A549 (cell line): ENCODE results near the gene AMIGO2. TPM values are rescaled to one million over a fixed set of nuclear protein-coding genes. Genes with fewer than 3 reads are reported as not detected.

ENCODE experiments used
- ATAC-seq, 2 experiments: fragments of 200-7000 bp in 1 of 2; fragments of >200 bp in 1 of 2; cut with Nextera tagmentation in 1 of 2; cut with Tn5 transposase in 1 of 2; 3 replicates each; pipeline versions ENCODE4 v1.8.0 to v1.9.1; 2018 to 2020; ENCODE audit warnings: mild to moderate bottlenecking in 1 of 2, moderate library complexity in 1 of 2
- CTCF ChIA-PET: fragments of 300-600 bp; sonication (Branson Sonifier 250); formaldehyde crosslinking; extraction: SDS; loops from one replicate; lab custom pipeline; 2021; ENCODE audit warnings: antibody characterized with exemption, inconsistent platforms; lab: Yijun Ruan, JAX
- POLR2A ChIA-PET: fragments of 350-600 bp; formaldehyde crosslinking; extraction: SDS; loops from one replicate; lab custom pipeline; 2021; ENCODE audit warnings: antibody characterized with exemption, inconsistent platforms; lab: Yijun Ruan, JAX
- DNase-seq, 2 experiments: peaks; one replicate each; pipeline versions ENCODE4 v3.0.0 to v3.0.0-alpha.2; 2011 to 2016; ENCODE audit warnings: low read depth in 1 of 2, low spot score in 1 of 2
- FAIRE-seq: peaks from 2 replicates; lab custom pipeline; 2011; peaks lifted over from hg19 to GRCh38; lab: Jason Lieb, UNC
- H3K27ac ChIP-seq, 2 experiments: fragments of >200 bp; sonication (Bioruptor Twin); formaldehyde crosslinking; 3 replicates each; pipeline ENCODE4 v1.5.1; 2016 to 2017
- H3K4me1 ChIP-seq: fragments of >200 bp; sonication (Bioruptor Twin); formaldehyde crosslinking; 3 replicates; pipeline ENCODE4 v1.6.1; 2016
- H3K4me2 ChIP-seq: fragments of >200 bp; sonication (Bioruptor Twin); formaldehyde crosslinking; 3 replicates; pipeline ENCODE4 v1.6.1; 2016
- H3K4me3 ChIP-seq: fragments of >200 bp; sonication (Bioruptor Twin); formaldehyde crosslinking; 3 replicates; pipeline ENCODE4 v1.5.1; 2016
- H3K9me3 ChIP-seq: fragments of >200 bp; sonication (Bioruptor Twin); formaldehyde crosslinking; 3 replicates; pipeline ENCODE4 v1.6.1; 2016
- BHLHE40 ChIP-seq: IDR thresholded peaks from 2 replicates; pipeline ENCODE4 v1.6.1; 2012; ENCODE audit warnings: low read depth, low read length, inconsistent platforms
- CBX2 ChIP-seq: fragments of 200-600 bp; sonication (generic); IDR thresholded peaks from 2 replicates; pipeline ENCODE4 v1.6.1; 2016; ENCODE audit warnings: low read depth, mild to moderate bottlenecking, borderline replicate concordance
- CBX8 ChIP-seq: fragments of 200-600 bp; sonication (generic); IDR thresholded peaks from 2 replicates; pipeline ENCODE4 v1.6.1; 2016
- CHD2 ChIP-seq: fragments of 150-350 bp; IDR thresholded peaks from 2 replicates; pipeline ENCODE4 v1.6.1; 2014; ENCODE audit warnings: low read length; ENCODE audit not compliant: partially characterized antibody
- CTCF ChIP-seq: fragments of >200 bp; sonication (Bioruptor Twin); formaldehyde crosslinking; IDR thresholded peaks from 3 replicates; pipeline ENCODE4 v1.5.1; 2016
- EHF ChIP-seq: fragments of 250-450 bp; sonication (Bioruptor Pico); IDR thresholded peaks from 2 replicates; pipeline ENCODE4 v1.5.0; 2020; ENCODE audit warnings: mild to moderate bottlenecking
- EP300 ChIP-seq, 2 experiments: fragments of >200 bp; sonication (Bioruptor Twin); formaldehyde crosslinking; IDR thresholded peaks; 2 replicates in 1 of 2; 3 replicates in 1 of 2; pipeline ENCODE4 v1.6.1; 2016 to 2017
- ESRRA ChIP-seq: fragments of 150-350 bp; IDR thresholded peaks from 2 replicates; pipeline ENCODE4 v1.6.1; 2014; ENCODE audit warnings: mild to moderate bottlenecking, low read length, borderline replicate concordance
- FOSL2 ChIP-seq, 2 experiments: fragments of 450-650 bp in 1 of 2; fragments of >200 bp in 1 of 2; sonication (Bioruptor Twin) in 1 of 2; formaldehyde crosslinking; IDR thresholded peaks; 2 replicates each; pipeline versions ENCODE4 v1.5.0 to v1.6.1; 2016 to 2020; ENCODE audit warnings: mild to moderate bottlenecking in 1 of 2, moderate library complexity in 1 of 2
- FOXS1 ChIP-seq: fragments of 250-450 bp; sonication (Bioruptor Pico); IDR thresholded peaks from 2 replicates; pipeline ENCODE4 v1.5.0; 2020; ENCODE audit warnings: mild to moderate bottlenecking, moderate library complexity
- GATA3 ChIP-seq: IDR thresholded peaks from 2 replicates; pipeline ENCODE4 v1.6.1; 2012; ENCODE audit warnings: borderline replicate concordance
- HOXA7 ChIP-seq: fragments of 250-450 bp; sonication (Bioruptor Pico); IDR thresholded peaks from 2 replicates; pipeline ENCODE4 v1.5.0; 2020; ENCODE audit warnings: mild to moderate bottlenecking, moderate library complexity
- JUN ChIP-seq, 2 experiments: fragments of >200 bp; sonication (Bioruptor Twin); formaldehyde crosslinking; IDR thresholded peaks; 2 replicates in 1 of 2; 3 replicates in 1 of 2; pipeline ENCODE4 v1.6.1; 2016 to 2017
- KDM1A ChIP-seq: fragments of 200-600 bp; sonication (generic); IDR thresholded peaks from 2 replicates; pipeline ENCODE4 v1.6.1; 2016; ENCODE audit warnings: low read depth, mild to moderate bottlenecking
- NFE2L2 ChIP-seq: fragments of 150-350 bp; conservative IDR thresholded peaks from 2 replicates; pipeline ENCODE4 v1.6.1; 2014; ENCODE audit warnings: low read length
- NPAS2 ChIP-seq: fragments of 250-450 bp; sonication (Bioruptor Pico); IDR thresholded peaks from 2 replicates; pipeline ENCODE4 v1.8.0; 2022; ENCODE audit warnings: mild to moderate bottlenecking, moderate library complexity, borderline replicate concordance
- NR3C1 ChIP-seq: fragments of >200 bp; sonication (Bioruptor Twin); formaldehyde crosslinking; IDR thresholded peaks from 3 replicates; pipeline ENCODE4 v1.6.1; 2017
- PBX3 ChIP-seq: IDR thresholded peaks from 2 replicates; pipeline ENCODE4 v1.6.1; 2012
- POLR2A ChIP-seq: IDR thresholded peaks from 2 replicates; pipeline ENCODE4 v1.6.1; 2012; ENCODE audit warnings: mild to moderate bottlenecking, low read length
- POLR2AphosphoS2 ChIP-seq: conservative IDR thresholded peaks from 2 replicates; pipeline ENCODE4 v1.6.1; 2012; ENCODE audit warnings: low read length, improper control_type of control experiment, inconsistent platforms
- RARB ChIP-seq: fragments of 250-450 bp; sonication (Bioruptor Pico); IDR thresholded peaks from 2 replicates; pipeline ENCODE4 v1.8.0; 2021; ENCODE audit warnings: mild to moderate bottlenecking, moderate library complexity
- REST ChIP-seq: fragments of 200-600 bp; sonication (generic); IDR thresholded peaks from 2 replicates; pipeline ENCODE4 v1.6.1; 2016; ENCODE audit warnings: antibody characterized with exemption, mild to moderate bottlenecking, moderate library complexity
- RNF2 ChIP-seq: fragments of 200-600 bp; sonication (generic); IDR thresholded peaks from 2 replicates; pipeline ENCODE4 v1.6.1; 2016; ENCODE audit warnings: low read depth, mild to moderate bottlenecking, antibody characterized with exemption, moderate library complexity, borderline replicate concordance
- SREBF2 ChIP-seq: fragments of 450-650 bp; IDR thresholded peaks from 2 replicates; pipeline ENCODE4 v1.6.1; 2014; ENCODE audit warnings: mild to moderate bottlenecking, moderate library complexity
- TFCP2L1 ChIP-seq: fragments of 250-450 bp; sonication (Bioruptor Pico); IDR thresholded peaks from 2 replicates; pipeline ENCODE4 v1.5.0; 2021; ENCODE audit warnings: mild to moderate bottlenecking
- TP53 ChIP-seq: fragments of 250-450 bp; sonication (Bioruptor Pico); IDR thresholded peaks from 2 replicates; pipeline ENCODE4 v1.5.0; 2021; ENCODE audit warnings: mild to moderate bottlenecking, moderate library complexity
- USF2 ChIP-seq: fragments of 450-650 bp; IDR thresholded peaks from 2 replicates; pipeline ENCODE4 v1.6.1; 2014; ENCODE audit warnings: antibody characterized with exemption
- ZFP36 ChIP-seq: fragments of 450-650 bp; IDR thresholded peaks from 2 replicates; pipeline ENCODE4 v1.6.1; 2014; ENCODE audit warnings: borderline replicate concordance; ENCODE audit not compliant: partially characterized antibody
- ZSCAN20 ChIP-seq: fragments of 250-450 bp; sonication (Bioruptor Pico); IDR thresholded peaks from 2 replicates; pipeline ENCODE4 v1.8.0; 2022; ENCODE audit warnings: mild to moderate bottlenecking, moderate library complexity
- WGBS: methylation state at CpG from one replicate; pipeline ENCODE4 v1.1.6; 2017; ENCODE audit errors: missing lambda C conversion rate; 5-methylcytosine and 5-hydroxymethylcytosine counted together
- polyA plus RNA-seq, 4 experiments: library from polyadenylated mRNA; depleted of rRNA in 3 of 4; stranded (reverse); fragments of >200 nt; fragmentation: RNase III in 1 of 4; extraction: RNeasy Plus Mini Kit Qiagen cat#74134 plus additional on column Dnase treatment in 1 of 4; gene quantifications; 2 replicates in 3 of 4; 3 replicates in 1 of 4; pipeline ENCODE4 v1.2.3, GENCODE V29; 2011 to 2017

AMIGO2 gene
- polyA plus RNA-seq, 2 of the 4 experiments (the other 2 are of a cell fraction): 288 to 636 TPM

- TF ChIP-seq RNF2 (no peak), KDM1A (no peak), TFCP2L1 (no peak), CTCF (no peak), PBX3 (no peak), CBX8 (no peak), FOXS1 (CRISPR knock-in tag) (no peak), ZSCAN20 (no peak), JUN (IDR thresholded peaks at IDR 0.05) (peak; percentile 84 to 97; a peak in 4 of 5 replicates), NPAS2 (CRISPR knock-in tag) (no peak), EP300 (IDR thresholded peaks at IDR 0.05) (peak; percentile 20 to 77; a peak in 2 of 5 replicates), CBX2 (no peak), HOXA7 (no peak), RARB (no peak), REST (no peak), POLR2AphosphoS2 (no peak), SREBF2 (no peak), NR3C1 (no peak), BHLHE40 (no peak), ESRRA (no peak), ZFP36 (no peak), FOSL2 (IDR thresholded peaks at IDR 0.05) (peak; percentile 58; the same call in 1 of the 2 replicates), FOSL2 (CRISPR knock-in tag; IDR thresholded peaks at IDR 0.05) (peak; percentile 58), CHD2 (no peak), TP53 (no peak)
These were observed 41.5 kb downstream of the AMIGO2 start (continued) for GRCh38 chr12:47038270-47038748.

- WGBS: 64% methylated on average over 3 of the region's 3 CpGs
- H3K27ac ChIP-seq: peak overlapping the region; percentile 88 to 93
- POLR2A ChIA-PET: no interaction called here
- TF ChIP-seq USF2 (peak; percentile 8; the same call in 1 of the 2 replicates), NFE2L2 (no peak), HOXA7 (no peak), EP300 (IDR thresholded peaks at IDR 0.05) (peak in 1 of 2 experiments; percentile 19; a peak in 1 of 5 replicates), GATA3 (0 out of 2 replicates have a peak, but pooled peaks have one; percentile 27), ESRRA (no peak), POLR2A (no peak), EHF (CRISPR knock-in tag) (no peak), FOSL2 (IDR thresholded peaks at IDR 0.05) (no peak), FOSL2 (CRISPR knock-in tag; IDR thresholded peaks at IDR 0.05) (no peak), RNF2 (no peak)
- ATAC-seq: no peak
- peaks cover 4% of the 10 kb centered on the region; the same call in 1 of the 3 replicates for H3K9me3 ChIP-seq
- no peak overlapping the region for H3K4me2 ChIP-seq
- H3K4me3 ChIP-seq: no peak overlapping the region
- peak in 1 of 2 experiments; percentile 61 for DNase-seq
- peak; percentile 78 for FAIRE-seq
- H3K4me1 ChIP-seq: peaks cover 66% of the 10 kb centered on the region
- CTCF ChIA-PET: interaction anchor here (1.8 to 6.3 kb wide), 2 partner anchors 35 to 45 kb away, joined by 6 to 93 read pairs; partner anchors contain the start of genes AMIGO2 and PCED1B
These were observed 44.3 kb downstream of the AMIGO2 start for GRCh38 chr12:47035484-47035883.
